ENCODE data around the gene TSC22D3. TPM values are rescaled to one million over a fixed set of nuclear protein-coding genes. Genes with fewer than 3 reads are reported as not detected.

TSC22D3 gene
- total RNA-seq, 2 experiments from 2014 or later, result 29.3 to 35.6 TPM

- Histone ChIP-seq H3K36me3 (ENCODE audit: insufficient read depth, low read length) (peaks cover 26% of the 10 kb centered on the region), H3K9me3 (ENCODE audit: low read length) (no peaks in the 10 kb centered on the region), H3K79me2 (ENCODE audit: insufficient read depth, low read depth, low read length) (peaks cover 7% of the 10 kb centered on the region; the same call in 1 of the 2 replicates), H3K27ac (ENCODE audit: low read depth, low read length, poor library complexity, severe bottlenecking) (no peak overlapping the region), H3K4me3 (ENCODE audit: low read depth, low read length, poor library complexity, severe bottlenecking) (no peak overlapping the region), H3K4me1 (ENCODE audit: insufficient read depth, low read length, poor library complexity, severe bottlenecking) (peaks cover 34% of the 10 kb centered on the region), H4K20me1 (ENCODE audit: insufficient read depth, low read length) (no peaks in the 10 kb centered on the region), H3K4me2 (ENCODE audit: low read length) (no peak overlapping the region), H2AFZ (ENCODE audit: low read length) (no peak overlapping the region), H3K9me2 (ENCODE audit: insufficient read depth, low read length) (no peaks in the 10 kb centered on the region)
- CTCF ChIA-PET (ENCODE audit: unreplicated experiment), result no interaction called here
- POLR2A ChIA-PET, result interaction anchor here (0.6 to 9.1 kb wide), 2 partner anchors 36 to 254 kb away, joined by 3 to 121 read pairs; no protein-coding TSS in a partner anchor
- DNase-seq (ENCODE audit: low spot score), result no peak
- no TSS peak for BruUV-seq (replicated peaks)
- intact Hi-C loops (cut with micrococcal nuclease; ENCODE audit: unreplicated experiment), result no loop called here
- TF ChIP-seq EZH2phosphoT487 (IDR thresholded peaks at IDR 0.05; ENCODE audit: borderline replicate concordance, low read depth, low read length), result no peak
- no peak for TF ChIP-seq CTCF (conservative IDR thresholded peaks at IDR 0.05; ENCODE audit: low read length)
Measured at GRCh38 chrX:107712231-107713202, 63.1 kb downstream of the TSC22D3 start.

GRCh38 chrX:107711521-107712181, 63.9 kb downstream of the TSC22D3 start:
- Histone ChIP-seq H3K4me2 (ENCODE audit: low read length) (peak overlapping the region; percentile 69), H3K79me2 (ENCODE audit: insufficient read depth, low read depth, low read length) (peaks cover 7% of the 10 kb centered on the region; the same call in 1 of the 2 replicates), H3K9me3 (ENCODE audit: low read length) (no peaks in the 10 kb centered on the region), H3K9me2 (ENCODE audit: insufficient read depth, low read length) (no peaks in the 10 kb centered on the region), H3K36me3 (ENCODE audit: insufficient read depth, low read length) (peaks cover 26% of the 10 kb centered on the region), H4K20me1 (ENCODE audit: insufficient read depth, low read length) (no peaks in the 10 kb centered on the region), H3K4me1 (ENCODE audit: insufficient read depth, low read length, poor library complexity, severe bottlenecking) (peaks cover 29% of the 10 kb centered on the region), H3K4me3 (ENCODE audit: low read depth, low read length, poor library complexity, severe bottlenecking) (no peak overlapping the region), H3K27ac (ENCODE audit: low read depth, low read length, poor library complexity, severe bottlenecking) (peak overlapping the region; percentile 51), H2AFZ (ENCODE audit: low read length) (no peak overlapping the region)
- ChIA-PET POLR2A (interaction anchor here (0.6 to 9.1 kb wide), 4 partner anchors 10 to 281 kb away, joined by 3 to 121 read pairs (median 6); no protein-coding TSS in a partner anchor), CTCF (ENCODE audit: unreplicated experiment) (interaction anchor here (0.6 kb wide), 1 partner anchor 36 kb away, joined by 3 read pairs; no protein-coding TSS in a partner anchor)
- no TSS peak for BruUV-seq (replicated peaks)
- intact Hi-C loops (cut with micrococcal nuclease; ENCODE audit: unreplicated experiment), result no loop called here
- no peak for DNase-seq (ENCODE audit: low spot score)
- TF ChIP-seq EZH2phosphoT487 (IDR thresholded peaks at IDR 0.05; ENCODE audit: borderline replicate concordance, low read depth, low read length) (no peak), CTCF (conservative IDR thresholded peaks at IDR 0.05; ENCODE audit: low read length) (no peak)
